PC-9 (cell line): Measurements from ENCODE around the gene CRTC1. TPM values are rescaled to one million over a fixed set of nuclear protein-coding genes. Genes with fewer than 3 reads are reported as not detected.

ENCODE experiments used
- BruUV-seq: library from RNA; stranded (reverse); fragments of 400-500 nt; replicated peaks from 2 replicates; lab custom pipeline; 2021; lab: Mats Ljungman, UMichigan
- CTCF ChIA-PET: fragments of 300-600 bp; sonication (Branson Sonifier 250); formaldehyde crosslinking; loops from one replicate; lab custom pipeline; 2022; ENCODE audit warnings: antibody characterized with exemption; lab: Charles Lee
- POLR2A ChIA-PET: fragments of 300-600 bp; sonication (Branson Sonifier 250); formaldehyde crosslinking; loops from one replicate; lab custom pipeline; 2022; ENCODE audit warnings: antibody characterized with exemption; ENCODE audit not compliant: unreplicated experiment; lab: Charles Lee
- DNase-seq, 2 experiments: peaks; one replicate each; pipeline versions ENCODE4 v3.0.0 to v3.0.0-alpha.2; 2015 to 2022; ENCODE audit warnings: mixed read lengths in 1 of 2
- H2AFZ ChIP-seq: fragments of 200-600 bp; sonication (generic); 2 replicates; pipeline ENCODE4 v1.8.1; 2017; ENCODE audit warnings: antibody characterized with exemption
- H3F3A ChIP-seq: fragments of 200-600 bp; sonication (generic); 2 replicates; pipeline ENCODE4 v1.8.1; 2017; ENCODE audit warnings: antibody characterized with exemption, mild to moderate bottlenecking, low read depth; ENCODE audit not compliant: insufficient read depth
- H3K27ac ChIP-seq: fragments of 200-600 bp; sonication (generic); 2 replicates; pipeline ENCODE4 v1.6.1; 2016; ENCODE audit warnings: mixed run types
- H3K27me3 ChIP-seq: fragments of 200-600 bp; sonication (generic); 2 replicates; pipeline ENCODE4 v1.6.1; 2016; ENCODE audit warnings: low read depth, mixed run types; ENCODE audit not compliant: insufficient read depth
- H3K36me3 ChIP-seq: fragments of 200-600 bp; sonication (generic); 2 replicates; pipeline ENCODE4 v1.6.1; 2016; ENCODE audit warnings: low read depth, mixed run types
- H3K4me1 ChIP-seq: fragments of 200-600 bp; sonication (generic); replicated peaks from 2 replicates; pipeline ENCODE4 v1.6.1; 2016; ENCODE audit warnings: mixed run types; ENCODE audit not compliant: insufficient read depth
- H3K4me2 ChIP-seq: fragments of 200-600 bp; sonication (generic); 2 replicates; pipeline ENCODE4 v1.6.1; 2017; ENCODE audit warnings: mixed run types
- H3K4me3 ChIP-seq: fragments of 200-600 bp; sonication (generic); 2 replicates; pipeline ENCODE4 v1.6.1; 2016; ENCODE audit warnings: mixed run types
- H3K79me2 ChIP-seq: fragments of 200-600 bp; sonication (generic); 2 replicates; pipeline ENCODE4 v1.6.1; 2017; ENCODE audit warnings: low read depth, mixed run types
- H3K9me2 ChIP-seq: fragments of 200-600 bp; sonication (generic); 2 replicates; pipeline ENCODE4 v1.8.1; 2017; ENCODE audit warnings: mild to moderate bottlenecking; ENCODE audit not compliant: insufficient read depth
- H3K9me3 ChIP-seq: fragments of 200-600 bp; sonication (generic); 2 replicates; pipeline ENCODE4 v1.8.1; 2016; ENCODE audit warnings: low read depth; ENCODE audit not compliant: insufficient read depth
- H4K20me1 ChIP-seq: fragments of 200-600 bp; sonication (generic); 2 replicates; pipeline ENCODE4 v1.8.1; 2017; ENCODE audit not compliant: insufficient read depth
- EZH2 ChIP-seq: fragments of 200-600 bp; sonication (generic); IDR thresholded peaks from 2 replicates; pipeline ENCODE4 v1.8.0; 2017; ENCODE audit warnings: antibody characterized with exemption, low read depth
- intact Hi-C: fragments of 100-400 bp; cut with micrococcal nuclease; formaldehyde crosslinking; loops from one replicate; pipeline ENCODE4 v1.10.0; 2022; ENCODE audit not compliant: unreplicated experiment
- total RNA-seq: library from RNA; stranded (reverse); gene quantifications from 2 replicates; pipeline ENCODE4 v1.2.3, GENCODE V29; 2021
- TF ChIP-seq, protein P1 (sequence below): fragments of 200-600 bp; sonication (generic); conservative IDR thresholded peaks from 2 replicates; pipeline ENCODE4 v1.6.1; 2017; ENCODE audit warnings: mixed run types, antibody characterized with exemption, mild to moderate bottlenecking, moderate library complexity

Gene CRTC1
- total RNA-seq, 1 experiment from 2014 or later, result 16.6 TPM

GRCh38 chr19:18737337-18737953, 54.0 kb downstream of the CRTC1 start:
- no peaks in the 10 kb centered on the region for H4K20me1 ChIP-seq

DNA sequence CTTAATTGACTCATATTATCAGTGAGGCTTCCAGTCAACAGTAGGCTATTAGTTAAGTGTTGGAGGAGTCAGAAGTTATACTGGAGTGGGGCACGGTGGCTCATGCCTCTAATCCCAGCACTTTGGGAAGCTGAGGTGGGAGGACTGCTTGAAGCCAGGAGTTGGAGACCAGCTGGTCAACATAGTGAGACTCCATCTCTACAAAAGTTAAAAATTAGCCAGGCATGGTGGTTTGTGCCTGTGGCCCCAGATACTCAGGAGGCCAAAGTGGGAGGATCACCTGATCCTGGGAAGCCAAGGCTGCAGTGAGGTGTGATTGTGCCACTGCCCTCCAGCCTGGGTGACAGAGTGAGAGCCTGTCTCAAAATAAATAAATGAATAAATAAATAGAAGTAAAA, 54.5 kb downstream of the CRTC1 start:
- no peaks in the 10 kb centered on the region for H3K27me3 ChIP-seq
- DNase-seq, result no peak
- no peaks in the 10 kb centered on the region for H3K9me3 ChIP-seq
- no peak for TF ChIP-seq EZH2
- TF ChIP-seq, protein P1, sequence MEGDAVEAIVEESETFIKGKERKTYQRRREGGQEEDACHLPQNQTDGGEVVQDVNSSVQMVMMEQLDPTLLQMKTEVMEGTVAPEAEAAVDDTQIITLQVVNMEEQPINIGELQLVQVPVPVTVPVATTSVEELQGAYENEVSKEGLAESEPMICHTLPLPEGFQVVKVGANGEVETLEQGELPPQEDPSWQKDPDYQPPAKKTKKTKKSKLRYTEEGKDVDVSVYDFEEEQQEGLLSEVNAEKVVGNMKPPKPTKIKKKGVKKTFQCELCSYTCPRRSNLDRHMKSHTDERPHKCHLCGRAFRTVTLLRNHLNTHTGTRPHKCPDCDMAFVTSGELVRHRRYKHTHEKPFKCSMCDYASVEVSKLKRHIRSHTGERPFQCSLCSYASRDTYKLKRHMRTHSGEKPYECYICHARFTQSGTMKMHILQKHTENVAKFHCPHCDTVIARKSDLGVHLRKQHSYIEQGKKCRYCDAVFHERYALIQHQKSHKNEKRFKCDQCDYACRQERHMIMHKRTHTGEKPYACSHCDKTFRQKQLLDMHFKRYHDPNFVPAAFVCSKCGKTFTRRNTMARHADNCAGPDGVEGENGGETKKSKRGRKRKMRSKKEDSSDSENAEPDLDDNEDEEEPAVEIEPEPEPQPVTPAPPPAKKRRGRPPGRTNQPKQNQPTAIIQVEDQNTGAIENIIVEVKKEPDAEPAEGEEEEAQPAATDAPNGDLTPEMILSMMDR, result no peak
- H4K20me1 ChIP-seq, result no peaks in the 10 kb centered on the region
- ChIA-PET CTCF (no interaction called here), POLR2A (no interaction called here)
- no peaks in the 10 kb centered on the region for H3K36me3 ChIP-seq
- H3F3A ChIP-seq, result no peaks in the 10 kb centered on the region
- H3K4me3 ChIP-seq, result no peak overlapping the region
- H3K27ac ChIP-seq, result no peak overlapping the region
- no peaks in the 10 kb centered on the region for H3K9me2 ChIP-seq
- H3K4me1 ChIP-seq, result no peaks in the 10 kb centered on the region
- no peaks in the 10 kb centered on the region for H3K79me2 ChIP-seq
- H3K4me2 ChIP-seq, result no peak overlapping the region
- intact Hi-C loops, result no loop called here
- no peak overlapping the region for H2AFZ ChIP-seq
- no TSS peak for BruUV-seq

More at GRCh38 chr19:18737337-18737953, 54.0 kb downstream of the CRTC1 start:
- no peak for DNase-seq
- no peaks in the 10 kb centered on the region for H3K27me3 ChIP-seq
- H3K36me3 ChIP-seq, result no peaks in the 10 kb centered on the region
- no peaks in the 10 kb centered on the region for H3K9me3 ChIP-seq
- no peaks in the 10 kb centered on the region for H3K4me1 ChIP-seq
- H2AFZ ChIP-seq, result no peak overlapping the region
- CTCF ChIA-PET, result no interaction called here
- no peaks in the 10 kb centered on the region for H3K79me2 ChIP-seq
- no peak overlapping the region for H3K27ac ChIP-seq
- H3F3A ChIP-seq, result no peaks in the 10 kb centered on the region
- BruUV-seq, result no TSS peak
- POLR2A ChIA-PET, result no interaction called here
- intact Hi-C loops, result no loop called here
- no peak overlapping the region for H3K4me3 ChIP-seq
- H3K4me2 ChIP-seq, result no peak overlapping the region
- H3K9me2 ChIP-seq, result no peaks in the 10 kb centered on the region
- TF ChIP-seq EZH2, result no peak
- TF ChIP-seq, protein P1, result no peak

- no peak overlapping the region for H2AFZ ChIP-seq
- no peak overlapping the region for H3K4me3 ChIP-seq
- H3F3A ChIP-seq, result no peaks in the 10 kb centered on the region
- H3K27ac ChIP-seq, result no peak overlapping the region
- no peaks in the 10 kb centered on the region for H3K79me2 ChIP-seq
- BruUV-seq, result no TSS peak
- no peak overlapping the region for H3K4me2 ChIP-seq
- no peaks in the 10 kb centered on the region for H3K27me3 ChIP-seq
- H3K9me3 ChIP-seq, result no peaks in the 10 kb centered on the region
- intact Hi-C loops, result no loop called here
- no peaks in the 10 kb centered on the region for H3K36me3 ChIP-seq
- no peaks in the 10 kb centered on the region for H4K20me1 ChIP-seq
- ChIA-PET CTCF (no interaction called here), POLR2A (no interaction called here)
- H3K4me1 ChIP-seq, result no peaks in the 10 kb centered on the region
- TF ChIP-seq, protein P1, result no peak
- no peak for TF ChIP-seq EZH2
- no peak for DNase-seq
- no peaks in the 10 kb centered on the region for H3K9me2 ChIP-seq
Measured at GRCh38 chr19:18738961-18739690, 55.6 kb downstream of the CRTC1 start.
